Endothelial cell of hepatic sinusoid (primary cell): ENCODE measurements around the gene PRC1.

Experiments
- in situ Hi-C: cut with HindIII; loops from 2 replicates; pipeline ENCODE4 v1.10.0; 2017; ENCODE audit warnings: low sequenced_read_pairs

PRC1 gene

GRCh38 chr15:90917569-90917968, 76.8 kb downstream of the PRC1 start:
- in situ Hi-C loops = no loop called here

- in situ Hi-C loops = no loop called here
Observed at GRCh38 chr15:90916461-90916860, 77.9 kb downstream of the PRC1 start.
